ENCODE measurements around the gene FAAP20.

The FAAP20 gene

GRCh38 chr1:2195785-2196184, 1.2 kb upstream of the FAAP20 start:
- FAIRE-seq, result no peak
- DNase-seq (ENCODE audit: low spot score), result no peak

GRCh38 chr1:2194898-2195673, 514 bp upstream of the FAAP20 start:
- DNase-seq (ENCODE audit: low spot score) (peak; percentile 59), FAIRE-seq (no peak)

- FAIRE-seq (no peak), DNase-seq (ENCODE audit: low spot score) (no peak)
These were observed 874 bp downstream of the FAAP20 start for GRCh38 chr1:2193514-2194281.

GRCh38 chr1:2192031-2192995, 2.3 kb downstream of the FAAP20 start:
- FAIRE-seq, result no peak

GRCh38 chr1:2190491-2190976, 4.0 kb downstream of the FAAP20 start:
- no peak for FAIRE-seq

More at GRCh38 chr1:2192031-2192995, 2.3 kb downstream of the FAAP20 start:
- no peak for DNase-seq (ENCODE audit: low spot score)

GRCh38 chr1:2189459-2190425, 4.8 kb downstream of the FAAP20 start:
- peak; percentile 85 for FAIRE-seq
- peak; percentile 90 for DNase-seq (ENCODE audit: low spot score)

More at GRCh38 chr1:2190491-2190976, 4.0 kb downstream of the FAAP20 start:
- no peak for DNase-seq (ENCODE audit: low spot score)

- DNase-seq (ENCODE audit: low spot score), result no peak
- FAIRE-seq, result no peak
These were observed 6.2 kb downstream of the FAAP20 start for GRCh38 chr1:2188336-2188735.

- FAIRE-seq (no peak), DNase-seq (ENCODE audit: low spot score) (no peak)
These were observed 7.0 kb downstream of the FAAP20 start for GRCh38 chr1:2187619-2188018.

- FAIRE-seq (no peak), DNase-seq (ENCODE audit: low spot score) (no peak)
These were observed 7.7 kb downstream of the FAAP20 start for GRCh38 chr1:2186901-2187300.

GRCh38 chr1:2185880-2186855, 8.4 kb downstream of the FAAP20 start:
- FAIRE-seq (no peak), DNase-seq (ENCODE audit: low spot score) (no peak)

GRCh38 chr1:2184934-2185333, 9.6 kb downstream of the FAAP20 start:
- DNase-seq (ENCODE audit: low spot score) (no peak), FAIRE-seq (no peak)

- FAIRE-seq (no peak), DNase-seq (ENCODE audit: low spot score) (no peak)
These were observed 10.0 kb downstream of the FAAP20 start for GRCh38 chr1:2184531-2184930.

GRCh38 chr1:2183937-2184334, 10.6 kb downstream of the FAAP20 start:
- DNase-seq (ENCODE audit: low spot score) (no peak), FAIRE-seq (no peak)

- FAIRE-seq, result no peak
- no peak for DNase-seq (ENCODE audit: low spot score)
These were observed 12.2 kb downstream of the FAAP20 start for GRCh38 chr1:2182376-2182775.

- FAIRE-seq, result no peak
- no peak for DNase-seq (ENCODE audit: low spot score)
These were observed 12.8 kb downstream of the FAAP20 start for GRCh38 chr1:2181752-2182151.

GRCh38 chr1:2181271-2181670, 13.3 kb downstream of the FAAP20 start:
- FAIRE-seq (no peak), DNase-seq (ENCODE audit: low spot score) (no peak)

- FAIRE-seq (no peak), DNase-seq (ENCODE audit: low spot score) (peak; percentile 68)
These were observed 14.0 kb downstream of the FAAP20 start for GRCh38 chr1:2180297-2181245.
